ENCODE data around the gene PCDH15. TPM values are rescaled to one million over a fixed set of nuclear protein-coding genes. Genes with fewer than 3 reads are reported as not detected.

PCDH15 gene
- total RNA-seq, 1 experiment from 2014 or later, result 0.59 TPM

GRCh38 chr10:54314430-54314829 is 486.6 kb downstream of the PCDH15 start:
- no peak for ATAC-seq

More at GRCh38 chr10:54314430-54314829, 486.6 kb downstream of the PCDH15 start:
- Mint-ChIP-seq H3K4me3 (no peak overlapping the region), H3K27me3 (ENCODE audit: low read depth) (no peaks in the 10 kb centered on the region), H3K4me1 (no peaks in the 10 kb centered on the region), H3K9me3 (peaks cover 19% of the 10 kb centered on the region), H3K36me3 (0 out of 2 replicates have a peak, but pooled peaks cover 4% of the 10 kb centered on the region), H3K27ac (no peak overlapping the region)
- POLR2A ChIA-PET, result no interaction called here
- TF ChIP-seq FOXK1 (CRISPR knock-in tag; IDR thresholded peaks at IDR 0.05) (no peak), PRDM15 (CRISPR knock-in tag; IDR thresholded peaks at IDR 0.05) (no peak), PRRX2 (CRISPR knock-in tag; IDR thresholded peaks at IDR 0.05) (no peak), JUN (CRISPR knock-in tag; IDR thresholded peaks at IDR 0.05) (no peak), ZNF232 (CRISPR knock-in tag; IDR thresholded peaks at IDR 0.05) (no peak), ESRRA (CRISPR knock-in tag; IDR thresholded peaks at IDR 0.05; ENCODE audit: borderline replicate concordance) (no peak), MXD4 (CRISPR knock-in tag; IDR thresholded peaks at IDR 0.05; ENCODE audit: borderline replicate concordance) (no peak), ZSCAN18 (CRISPR knock-in tag; IDR thresholded peaks at IDR 0.05) (no peak), KAT7 (CRISPR knock-in tag; IDR thresholded peaks at IDR 0.05; ENCODE audit: borderline replicate concordance) (no peak), ZMAT4 (CRISPR knock-in tag; IDR thresholded peaks at IDR 0.05) (no peak), PREB (CRISPR knock-in tag; IDR thresholded peaks at IDR 0.05; ENCODE audit: borderline replicate concordance) (no peak), ZBTB43 (CRISPR knock-in tag; IDR thresholded peaks at IDR 0.05) (no peak), HMGA2 (CRISPR knock-in tag; IDR thresholded peaks at IDR 0.05) (no peak), GTF2I (CRISPR knock-in tag; conservative IDR thresholded peaks at IDR 0.05) (no peak), ZNF138 (CRISPR knock-in tag; conservative IDR thresholded peaks at IDR 0.05) (no peak), OVOL2 (CRISPR knock-in tag; IDR thresholded peaks at IDR 0.05; ENCODE audit: borderline replicate concordance) (no peak), SMAD4 (CRISPR knock-in tag; IDR thresholded peaks at IDR 0.05) (no peak), ZNF416 (CRISPR knock-in tag; IDR thresholded peaks at IDR 0.05) (no peak)
- CTCF ChIA-PET, result no interaction called here
- DNase-seq (ENCODE audit: low spot score), result no peak

Measured in WTC11 (cell line).